OCI-LY1 (cell line): Measurements from ENCODE around the gene SDE2.
A peak's percentile ranks its signal among the peaks of the same experiment; 100 is the strongest.
"Not testable (repeated sequence)": the region's sequence is repeated elsewhere in the genome, so short reads cannot be mapped to it uniquely, and the experiment has no call there.

Experiments used
- H2AFZ ChIP-seq: fragments of 200-600 bp; sonication (generic), shearing (Covaris generic); 2 replicates; pipeline ENCODE4 v1.6.0; 2014; ENCODE audit warnings: antibody characterized with exemption, mild to moderate bottlenecking, low read length
- H3F3A ChIP-seq: fragments of 200-600 bp; sonication (generic), shearing (Covaris generic); 2 replicates; pipeline ENCODE4 v1.6.0; 2014; ENCODE audit warnings: mild to moderate bottlenecking, antibody characterized with exemption, low read length, moderate library complexity; ENCODE audit not compliant: insufficient read depth
- H3K27ac ChIP-seq: fragments of 200-600 bp; sonication (generic); 2 replicates; pipeline ENCODE4 v1.5.1; 2014; ENCODE audit warnings: low read length, mixed run types, mild to moderate bottlenecking, low read depth; ENCODE audit not compliant: poor library complexity, severe bottlenecking
- H3K27me3 ChIP-seq: fragments of 200-600 bp; sonication (generic); 2 replicates; pipeline ENCODE4 v1.6.0; 2014; ENCODE audit warnings: antibody characterized with exemption, mild to moderate bottlenecking, low read length, moderate library complexity; ENCODE audit not compliant: insufficient read depth
- H3K36me3 ChIP-seq: fragments of 200-600 bp; sonication (generic); 2 replicates; pipeline ENCODE4 v1.6.1; 2014; ENCODE audit warnings: mild to moderate bottlenecking, antibody characterized with exemption, low read length, moderate library complexity, mixed read lengths; ENCODE audit not compliant: insufficient read depth
- H3K4me1 ChIP-seq: fragments of 200-600 bp; sonication (generic); 2 replicates; pipeline ENCODE4 v1.5.1; 2014; ENCODE audit warnings: mild to moderate bottlenecking, low read length, moderate library complexity; ENCODE audit not compliant: insufficient read depth, severe bottlenecking
- H3K4me2 ChIP-seq: fragments of 200-600 bp; sonication (generic), shearing (Covaris generic); 2 replicates; pipeline ENCODE4 v1.6.1; 2014; ENCODE audit warnings: low read length
- H3K4me3 ChIP-seq: fragments of 200-600 bp; sonication (generic); 2 replicates; pipeline ENCODE4 v1.5.1; 2014; ENCODE audit warnings: low read length, low read depth, mild to moderate bottlenecking, mixed read lengths; ENCODE audit not compliant: poor library complexity, severe bottlenecking
- H3K79me2 ChIP-seq: fragments of 200-600 bp; shearing (Covaris generic); 2 replicates; pipeline ENCODE4 v1.6.1; 2016; ENCODE audit warnings: mixed run types, low read length, mixed read lengths; ENCODE audit not compliant: insufficient read depth
- H3K9ac ChIP-seq: fragments of 200-600 bp; sonication (generic), shearing (Covaris generic); 2 replicates; pipeline ENCODE4 v1.6.1; 2014; ENCODE audit warnings: mild to moderate bottlenecking, low read length, mixed read lengths
- H3K9me2 ChIP-seq: fragments of 200-600 bp; sonication (generic), shearing (Covaris generic); 2 replicates; pipeline ENCODE4 v1.6.1; 2014; ENCODE audit warnings: low read depth, mild to moderate bottlenecking, low read length, mixed read lengths
- H3K9me3 ChIP-seq: fragments of 200-600 bp; shearing (Covaris generic); 2 replicates; pipeline ENCODE4 v1.6.1; 2014; ENCODE audit warnings: low read length, mixed read lengths
- H4K20me1 ChIP-seq: fragments of 200-600 bp; sonication (generic), shearing (Covaris generic); 2 replicates; pipeline ENCODE4 v1.6.0; 2016; ENCODE audit warnings: mild to moderate bottlenecking, low read length; ENCODE audit not compliant: insufficient read depth
- CTCF ChIP-seq: fragments of 200-600 bp; sonication (generic), shearing (Covaris generic); IDR thresholded peaks from 2 replicates; pipeline ENCODE4 v1.5.1; 2017; ENCODE audit warnings: mild to moderate bottlenecking, antibody characterized with exemption, low read length, moderate library complexity, mixed read lengths
- EZH2 ChIP-seq: fragments of 200-600 bp; sonication (generic), shearing (Covaris generic); IDR thresholded peaks from 2 replicates; pipeline ENCODE4 v1.8.0; 2017; ENCODE audit warnings: borderline replicate concordance, mixed run types, mild to moderate bottlenecking, antibody characterized with exemption, low read length, moderate library complexity, mixed read lengths

The SDE2 gene

GRCh38 chr1:226002667-226003501, 3.7 kb upstream of the SDE2 start:
- peak overlapping the region; percentile 43; the same call in 1 of the 2 replicates for H3K9ac ChIP-seq
- H3K27ac ChIP-seq, result peak overlapping the region; percentile 76
- H3K36me3 ChIP-seq, result no peaks in the 10 kb centered on the region
- H3K9me3 ChIP-seq, result no peaks in the 10 kb centered on the region
- no peak for TF ChIP-seq CTCF
- TF ChIP-seq EZH2, result no peak
- peaks cover 43% of the 10 kb centered on the region for H3K4me1 ChIP-seq
- no peaks in the 10 kb centered on the region for H3K27me3 ChIP-seq
- peaks cover 12% of the 10 kb centered on the region for H3K79me2 ChIP-seq
- peak overlapping the region; percentile 63 for H3K4me2 ChIP-seq
- 0 out of 2 replicates have a peak, but pooled peaks cover 3% of the 10 kb centered on the region for H4K20me1 ChIP-seq
- no peaks in the 10 kb centered on the region for H3K9me2 ChIP-seq
- peak overlapping the region; percentile 59; the same call in 1 of the 2 replicates for H2AFZ ChIP-seq
- H3F3A ChIP-seq, result 0 out of 2 replicates have a peak, but pooled peaks cover 5% of the 10 kb centered on the region
- peak overlapping the region; percentile 33 for H3K4me3 ChIP-seq

GRCh38 chr1:226001963-226002666, 3.0 kb upstream of the SDE2 start:
- no peaks in the 10 kb centered on the region for H3K9me2 ChIP-seq
- peaks cover 50% of the 10 kb centered on the region for H3K4me1 ChIP-seq
- H3K27ac ChIP-seq, result peak overlapping the region; percentile 76
- H3K27me3 ChIP-seq, result no peaks in the 10 kb centered on the region
- no peaks in the 10 kb centered on the region for H3K36me3 ChIP-seq
- peak overlapping the region; percentile 33 for H3K4me3 ChIP-seq
- peaks cover 19% of the 10 kb centered on the region for H3K79me2 ChIP-seq
- H3F3A ChIP-seq, result 0 out of 2 replicates have a peak, but pooled peaks cover 5% of the 10 kb centered on the region
- TF ChIP-seq CTCF (no peak), EZH2 (no peak)
- 0 out of 2 replicates have a peak, but pooled peaks cover 3% of the 10 kb centered on the region for H4K20me1 ChIP-seq
- H2AFZ ChIP-seq, result peak overlapping the region; percentile 59; the same call in 1 of the 2 replicates
- peak overlapping the region; percentile 43; the same call in 1 of the 2 replicates for H3K9ac ChIP-seq
- no peaks in the 10 kb centered on the region for H3K9me3 ChIP-seq
- H3K4me2 ChIP-seq, result peak overlapping the region; percentile 63

- H3K9me2 ChIP-seq, result no peaks in the 10 kb centered on the region
- peaks cover 5% of the 10 kb centered on the region; the same call in 1 of the 2 replicates for H3K36me3 ChIP-seq
- H3K4me3 ChIP-seq, result no peak overlapping the region
- H4K20me1 ChIP-seq, result 0 out of 2 replicates have a peak, but pooled peaks cover 3% of the 10 kb centered on the region
- H2AFZ ChIP-seq, result peak overlapping the region; percentile 35; the same call in 1 of the 2 replicates
- H3K27ac ChIP-seq, result peak overlapping the region; percentile 98
- H3K9me3 ChIP-seq, result no peaks in the 10 kb centered on the region
- H3K27me3 ChIP-seq, result no peaks in the 10 kb centered on the region
- H3F3A ChIP-seq, result 0 out of 2 replicates have a peak, but pooled peaks cover 5% of the 10 kb centered on the region
- peaks cover 30% of the 10 kb centered on the region for H3K79me2 ChIP-seq
- TF ChIP-seq EZH2, result no peak
- no peak for TF ChIP-seq CTCF
- peaks cover 60% of the 10 kb centered on the region for H3K4me1 ChIP-seq
- no peak overlapping the region for H3K9ac ChIP-seq
- H3K4me2 ChIP-seq, result no peak overlapping the region
These were observed 1.9 kb upstream of the SDE2 start for GRCh38 chr1:226001088-226001487.

GRCh38 chr1:226000493-226001081, 1.4 kb upstream of the SDE2 start:
- Histone ChIP-seq H3K79me2 (peaks cover 35% of the 10 kb centered on the region), H3K4me1 (peaks cover 65% of the 10 kb centered on the region), H2AFZ (peak overlapping the region; percentile 35; the same call in 1 of the 2 replicates), H3K9ac (peak overlapping the region; percentile 77), H3K4me3 (peak overlapping the region; percentile 96), H3K4me2 (peak overlapping the region; percentile 81), H3K27ac (peak overlapping the region; percentile 98)
- not testable (repeated sequence) for H3K27me3 ChIP-seq, H3F3A ChIP-seq, H3K9me2 ChIP-seq, H3K9me3 ChIP-seq, H4K20me1 ChIP-seq, H3K36me3 ChIP-seq
